HG03103 (cell line): ENCODE measurements around the gene HYI.

Experiments
- ATAC-seq: cut with Tn5 transposase; IDR thresholded peaks from one replicate; pipeline ENCODE4 v1.9.1; 2021; ENCODE audit warnings: low read depth; ENCODE audit not compliant: unreplicated experiment

Gene HYI

DNA sequence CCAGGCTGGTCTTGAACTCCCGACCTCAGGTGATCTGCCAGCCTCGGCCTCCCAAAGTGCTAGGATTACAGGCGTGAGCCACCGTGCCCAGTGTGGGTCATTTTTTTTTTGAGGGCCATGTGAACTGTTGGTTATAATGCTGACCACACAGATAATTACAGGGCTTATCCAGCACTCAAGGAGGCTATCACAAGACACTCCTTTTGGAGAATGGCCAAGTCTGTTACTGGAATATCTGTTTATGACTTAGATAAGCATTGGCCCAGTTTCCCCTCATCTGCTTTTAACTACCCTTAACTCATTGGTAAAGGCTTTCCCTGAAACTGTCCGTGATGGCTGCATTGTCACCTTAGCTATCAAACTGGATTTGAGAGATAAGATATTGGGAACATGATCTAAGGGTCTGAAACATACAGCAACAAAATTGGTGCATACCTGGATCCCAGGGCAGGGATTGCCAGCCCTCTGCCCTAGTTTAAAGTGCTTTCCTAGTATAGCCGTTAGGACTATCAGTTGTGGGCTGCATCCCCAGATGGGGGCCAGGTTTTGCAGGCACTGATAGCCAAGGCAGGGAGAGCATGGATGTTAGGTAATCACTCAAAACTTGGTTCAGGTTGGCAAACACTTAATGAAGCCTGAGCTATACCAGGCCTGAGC is 48.4 kb downstream of the HYI start:
- no peak for ATAC-seq

DNA sequence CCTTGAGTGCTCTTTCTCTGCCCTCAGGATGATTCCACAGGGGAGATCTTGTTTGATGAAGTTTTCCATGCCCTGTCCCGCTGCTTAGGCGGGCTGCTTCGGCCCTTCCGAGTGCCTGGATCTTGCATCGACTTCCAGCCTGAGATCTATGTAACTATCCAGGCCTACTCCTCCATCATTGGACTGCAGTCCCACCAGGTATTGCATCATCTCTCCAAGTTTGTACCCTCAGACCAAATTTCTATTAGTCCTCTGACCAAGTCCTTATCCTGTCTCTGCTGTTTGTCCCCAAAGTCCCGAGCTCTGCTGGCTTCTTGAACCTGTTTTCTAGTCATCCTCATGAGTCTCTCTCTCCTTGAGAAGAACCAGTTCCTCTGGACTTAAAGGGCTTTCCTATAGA is 49.4 kb downstream of the HYI start:
- ATAC-seq, result no peak

DNA sequence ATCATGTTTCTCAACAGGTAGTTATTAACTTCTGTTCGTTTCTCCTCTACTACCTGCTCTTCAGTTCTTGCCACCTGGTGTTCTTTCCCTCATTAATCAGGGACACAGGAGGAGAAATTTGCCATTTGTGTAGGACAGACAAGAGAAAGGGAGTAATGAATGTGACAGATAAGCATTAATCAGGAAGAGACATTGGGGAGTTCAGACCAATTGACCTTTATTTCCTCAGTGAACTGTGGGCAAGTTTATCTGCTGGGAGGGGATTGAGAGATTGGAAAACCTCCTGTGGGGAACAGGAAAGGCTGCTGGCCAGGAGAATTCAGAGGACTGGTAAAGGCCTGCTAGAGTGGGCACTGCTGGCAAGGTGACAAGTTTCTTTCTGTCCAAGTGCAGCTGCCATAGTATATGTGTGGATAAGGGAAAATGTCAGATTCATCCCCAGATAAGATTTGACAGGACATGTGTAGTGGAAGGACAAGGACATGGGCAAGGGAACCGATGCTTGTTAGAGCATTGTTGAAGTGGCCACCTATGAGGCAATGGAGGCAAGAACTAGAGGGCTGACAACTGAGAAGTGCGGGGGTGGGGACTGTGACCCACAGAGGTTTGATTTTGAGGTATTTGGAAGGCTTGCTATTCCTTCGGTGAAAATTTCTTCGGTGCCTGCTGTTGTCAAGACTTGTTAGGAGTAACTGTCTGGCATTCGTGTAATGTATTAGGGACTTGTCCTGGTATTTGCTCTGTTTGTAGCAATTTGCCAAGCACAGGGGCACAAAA is 51.5 kb downstream of the HYI start:
- no peak for ATAC-seq
